Stimulated activated effector memory CD8-positive, alpha-beta T cell treated with anti-CD3 and anti-CD28 coated beads, Interleukin-12 subunit alpha, Interleukin-12 subunit beta, amount 100 ng/mL, for 72 hours (primary cell): ENCODE results near the gene VSTM2B.
A peak's percentile ranks its signal among the peaks of the same experiment; 100 is the strongest.

Source experiments
- ATAC-seq: fragments of 150-1000 bp; cut with Tn5 transposase; 2 replicates; pipeline ENCODE4 v1.10.0; 2021
- DNase-seq, 2 donors: peaks; one replicate each; pipeline ENCODE4 v3.0.0; 2021 to 2022; ENCODE audit warnings: low spot score in 2 of 2
- H3K27ac Mint-ChIP-seq: one replicate; pipeline ENCODE4 v1.8.0; 2022; ENCODE audit warnings: mild to moderate bottlenecking, mixed read lengths
- H3K36me3 Mint-ChIP-seq: one replicate; pipeline ENCODE4 v1.8.0; 2022; ENCODE audit warnings: mild to moderate bottlenecking, mixed read lengths
- H3K4me1 Mint-ChIP-seq: one replicate; pipeline ENCODE4 v1.8.0; 2022; ENCODE audit warnings: mixed read lengths
- H3K4me3 Mint-ChIP-seq: one replicate; pipeline ENCODE4 v1.8.0; 2022; ENCODE audit warnings: mild to moderate bottlenecking, mixed read lengths
- H3K9me3 Mint-ChIP-seq: one replicate; pipeline ENCODE4 v1.8.0; 2022; ENCODE audit warnings: mixed read lengths

VSTM2B gene

GRCh38 chr19:29504454-29504853 is 21.3 kb upstream of the VSTM2B start:
- no peak overlapping the region for H3K4me3 Mint-ChIP-seq
- H3K36me3 Mint-ChIP-seq, result no peaks in the 10 kb centered on the region
- DNase-seq (no peak), ATAC-seq (no peak)
- no peaks in the 10 kb centered on the region for H3K4me1 Mint-ChIP-seq
- H3K27ac Mint-ChIP-seq, result no peak overlapping the region
- H3K9me3 Mint-ChIP-seq, result no peaks in the 10 kb centered on the region

- H3K9me3 Mint-ChIP-seq, result no peaks in the 10 kb centered on the region
- no peaks in the 10 kb centered on the region for H3K4me1 Mint-ChIP-seq
- no peak for DNase-seq
- H3K36me3 Mint-ChIP-seq, result no peaks in the 10 kb centered on the region
- no peak overlapping the region for H3K27ac Mint-ChIP-seq
- ATAC-seq, result peak; percentile 14
- H3K4me3 Mint-ChIP-seq, result no peak overlapping the region
These were observed 20.5 kb upstream of the VSTM2B start for GRCh38 chr19:29505097-29505824.

GRCh38 chr19:29506619-29506911 is 19.2 kb upstream of the VSTM2B start:
- no peaks in the 10 kb centered on the region for H3K9me3 Mint-ChIP-seq
- H3K4me1 Mint-ChIP-seq, result no peaks in the 10 kb centered on the region
- no peak for DNase-seq
- no peak overlapping the region for H3K27ac Mint-ChIP-seq
- no peak overlapping the region for H3K4me3 Mint-ChIP-seq
- no peaks in the 10 kb centered on the region for H3K36me3 Mint-ChIP-seq
- no peak for ATAC-seq

- no peak overlapping the region for H3K27ac Mint-ChIP-seq
- no peaks in the 10 kb centered on the region for H3K36me3 Mint-ChIP-seq
- H3K9me3 Mint-ChIP-seq, result no peaks in the 10 kb centered on the region
- DNase-seq (no peak), ATAC-seq (no peak)
- no peaks in the 10 kb centered on the region for H3K4me1 Mint-ChIP-seq
- H3K4me3 Mint-ChIP-seq, result no peak overlapping the region
These were observed 18.5 kb upstream of the VSTM2B start for GRCh38 chr19:29507081-29507860.

- Mint-ChIP-seq H3K4me3 (no peak overlapping the region), H3K27ac (no peak overlapping the region), H3K9me3 (no peaks in the 10 kb centered on the region), H3K4me1 (no peaks in the 10 kb centered on the region), H3K36me3 (no peaks in the 10 kb centered on the region)
- DNase-seq (no peak), ATAC-seq (no peak)
These were observed 17.6 kb upstream of the VSTM2B start for GRCh38 chr19:29508181-29508580.

- Mint-ChIP-seq H3K4me1 (no peaks in the 10 kb centered on the region), H3K9me3 (no peaks in the 10 kb centered on the region), H3K27ac (no peak overlapping the region), H3K4me3 (no peak overlapping the region), H3K36me3 (no peaks in the 10 kb centered on the region)
- DNase-seq, result no peak
- peak; percentile 31 for ATAC-seq
These were observed 16.3 kb upstream of the VSTM2B start for GRCh38 chr19:29509456-29509855.

GRCh38 chr19:29510701-29511265 is 15.0 kb upstream of the VSTM2B start:
- no peaks in the 10 kb centered on the region for H3K36me3 Mint-ChIP-seq
- no peaks in the 10 kb centered on the region for H3K9me3 Mint-ChIP-seq
- no peaks in the 10 kb centered on the region for H3K4me1 Mint-ChIP-seq
- no peak overlapping the region for H3K27ac Mint-ChIP-seq
- no peak overlapping the region for H3K4me3 Mint-ChIP-seq
- ATAC-seq, result no peak
- DNase-seq, result no peak

GRCh38 chr19:29511768-29512167 is 14.0 kb upstream of the VSTM2B start:
- ATAC-seq (no peak), DNase-seq (no peak)
- no peaks in the 10 kb centered on the region for H3K9me3 Mint-ChIP-seq
- no peaks in the 10 kb centered on the region for H3K36me3 Mint-ChIP-seq
- H3K4me1 Mint-ChIP-seq, result no peaks in the 10 kb centered on the region
- H3K4me3 Mint-ChIP-seq, result no peak overlapping the region
- H3K27ac Mint-ChIP-seq, result no peak overlapping the region

GRCh38 chr19:29512748-29513147 is 13.0 kb upstream of the VSTM2B start:
- no peak overlapping the region for H3K27ac Mint-ChIP-seq
- no peaks in the 10 kb centered on the region for H3K4me1 Mint-ChIP-seq
- DNase-seq (no peak), ATAC-seq (no peak)
- H3K36me3 Mint-ChIP-seq, result no peaks in the 10 kb centered on the region
- no peak overlapping the region for H3K4me3 Mint-ChIP-seq
- H3K9me3 Mint-ChIP-seq, result no peaks in the 10 kb centered on the region

- Mint-ChIP-seq H3K4me3 (no peak overlapping the region), H3K27ac (no peak overlapping the region), H3K4me1 (no peaks in the 10 kb centered on the region), H3K36me3 (no peaks in the 10 kb centered on the region), H3K9me3 (no peaks in the 10 kb centered on the region)
- DNase-seq (no peak), ATAC-seq (peak; percentile 57)
These were observed 11.1 kb upstream of the VSTM2B start for GRCh38 chr19:29514525-29515232.

GRCh38 chr19:29515233-29515619 is 10.6 kb upstream of the VSTM2B start:
- Mint-ChIP-seq H3K27ac (no peak overlapping the region), H3K36me3 (no peaks in the 10 kb centered on the region), H3K9me3 (no peaks in the 10 kb centered on the region), H3K4me3 (no peak overlapping the region), H3K4me1 (no peaks in the 10 kb centered on the region)
- no peak for DNase-seq
- peak; percentile 44 for ATAC-seq

GRCh38 chr19:29515706-29516357 is 10.0 kb upstream of the VSTM2B start:
- Mint-ChIP-seq H3K36me3 (no peaks in the 10 kb centered on the region), H3K9me3 (no peaks in the 10 kb centered on the region), H3K4me3 (no peak overlapping the region), H3K4me1 (no peaks in the 10 kb centered on the region), H3K27ac (no peak overlapping the region)
- DNase-seq, result no peak
- no peak for ATAC-seq

GRCh38 chr19:29516358-29516725 is 9.5 kb upstream of the VSTM2B start:
- no peaks in the 10 kb centered on the region for H3K4me1 Mint-ChIP-seq
- H3K9me3 Mint-ChIP-seq, result no peaks in the 10 kb centered on the region
- H3K36me3 Mint-ChIP-seq, result no peaks in the 10 kb centered on the region
- H3K4me3 Mint-ChIP-seq, result no peak overlapping the region
- no peak for DNase-seq
- no peak for ATAC-seq
- no peak overlapping the region for H3K27ac Mint-ChIP-seq

GRCh38 chr19:29516821-29517395 is 8.9 kb upstream of the VSTM2B start:
- Mint-ChIP-seq H3K9me3 (no peaks in the 10 kb centered on the region), H3K27ac (no peak overlapping the region), H3K4me3 (no peak overlapping the region), H3K4me1 (no peaks in the 10 kb centered on the region), H3K36me3 (no peaks in the 10 kb centered on the region)
- no peak for DNase-seq
- no peak for ATAC-seq

GRCh38 chr19:29517412-29517811 is 8.4 kb upstream of the VSTM2B start:
- no peak for DNase-seq
- H3K27ac Mint-ChIP-seq, result no peak overlapping the region
- H3K4me1 Mint-ChIP-seq, result no peaks in the 10 kb centered on the region
- no peaks in the 10 kb centered on the region for H3K9me3 Mint-ChIP-seq
- ATAC-seq, result no peak
- H3K4me3 Mint-ChIP-seq, result no peak overlapping the region
- H3K36me3 Mint-ChIP-seq, result no peaks in the 10 kb centered on the region
